Globus pallidus (tissue), 1 donor: ENCODE data around the gene SERPINA3.
"Not testable (repeated sequence)": the region's sequence is repeated elsewhere in the genome, so short reads cannot be mapped to it uniquely, and the experiment has no call there.

Experiments used
- DNase-seq: peaks from one replicate; pipeline ENCODE4 v3.0.0-alpha.2; 2015; ENCODE audit warnings: low spot score

Gene SERPINA3

DNA sequence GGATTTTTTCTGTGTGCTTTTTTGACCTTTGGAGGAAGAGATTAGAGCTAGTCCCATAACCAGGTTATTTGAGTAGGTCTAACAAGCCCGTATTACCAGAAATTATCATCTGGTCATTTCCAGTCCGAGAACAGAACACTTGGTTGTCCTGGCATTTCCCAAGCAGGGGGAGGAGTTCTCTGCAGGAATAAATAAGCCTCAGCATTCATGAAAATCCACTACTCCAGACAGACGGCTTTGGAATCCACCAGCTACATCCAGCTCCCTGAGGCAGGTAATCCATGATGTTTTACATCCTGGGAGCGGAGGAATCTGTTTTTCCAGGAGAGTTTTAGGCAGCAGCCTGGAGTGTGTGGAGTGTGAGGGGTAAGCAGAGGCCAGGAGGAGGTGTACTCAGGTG, at the start of gene SERPINA3:
TSS of gene SERPINA3 (plus strand) at position 218 of the 400 bp plus-strand sequence. CDS start 2,051 bp downstream, outside the sequence.
- no peak for DNase-seq

DNA sequence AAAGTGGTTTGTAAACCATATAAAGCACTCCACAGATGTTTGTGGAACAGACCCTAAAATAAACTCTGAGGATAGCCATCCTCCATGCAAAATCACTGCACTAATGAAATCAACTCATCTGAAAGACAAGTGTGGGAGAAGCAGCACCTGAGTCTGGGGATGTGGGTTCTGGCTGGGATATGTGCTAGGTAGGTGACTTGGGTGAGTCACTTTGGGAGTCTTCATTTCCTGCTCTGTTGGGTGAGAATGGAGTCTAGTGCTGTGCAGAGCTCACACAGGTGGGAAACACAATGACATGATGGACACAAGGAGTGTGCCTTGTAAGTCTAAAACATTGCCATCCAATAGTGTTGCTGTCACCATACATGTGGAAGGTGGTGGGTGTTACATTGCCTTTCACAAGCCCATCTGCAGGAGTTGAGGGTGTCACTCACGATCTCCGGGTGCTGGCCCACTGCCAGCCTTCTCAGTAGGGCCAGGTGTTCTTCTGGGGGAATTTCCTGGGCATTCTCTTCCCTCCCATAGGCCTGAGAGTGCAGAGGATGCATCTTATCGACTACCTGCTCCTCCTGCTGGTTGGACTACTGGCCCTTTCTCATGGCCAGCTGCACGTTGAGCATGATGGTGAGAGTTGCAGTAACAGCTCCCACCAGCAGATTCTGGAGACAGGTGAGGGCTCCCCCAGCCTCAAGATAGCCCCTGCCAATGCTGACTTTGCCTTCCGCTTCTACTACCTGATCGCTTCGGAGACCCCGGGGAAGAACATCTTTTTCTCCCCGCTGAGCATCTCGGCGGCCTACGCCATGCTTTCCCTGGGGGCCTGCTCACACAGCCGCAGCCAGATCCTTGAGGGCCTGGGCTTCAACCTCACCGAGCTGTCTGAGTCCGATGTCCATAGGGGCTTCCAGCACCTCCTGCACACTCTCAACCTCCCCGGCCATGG, 49.0 kb upstream of the SERPINA3 start:
- DNase-seq: no peak

DNA sequence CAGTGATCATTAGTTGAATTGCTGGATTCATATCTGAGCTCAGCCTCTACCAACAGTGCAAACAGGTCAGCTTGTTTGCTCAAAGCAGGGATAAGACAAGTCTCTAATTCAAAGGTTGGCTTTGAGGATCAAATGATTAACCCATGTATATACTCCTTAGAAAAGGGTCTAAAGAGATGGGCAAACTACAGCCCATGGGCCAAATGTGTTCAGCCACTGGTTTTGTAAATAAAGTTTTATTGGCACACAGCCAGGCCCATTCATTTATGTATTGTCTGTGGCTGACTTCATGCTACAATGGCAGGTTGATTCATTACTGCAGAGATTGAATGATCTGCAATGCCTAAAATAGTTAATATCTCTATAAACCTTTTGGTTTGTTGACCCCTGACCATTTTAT, 47.8 kb upstream of the SERPINA3 start:
- DNase-seq: no peak

DNA sequence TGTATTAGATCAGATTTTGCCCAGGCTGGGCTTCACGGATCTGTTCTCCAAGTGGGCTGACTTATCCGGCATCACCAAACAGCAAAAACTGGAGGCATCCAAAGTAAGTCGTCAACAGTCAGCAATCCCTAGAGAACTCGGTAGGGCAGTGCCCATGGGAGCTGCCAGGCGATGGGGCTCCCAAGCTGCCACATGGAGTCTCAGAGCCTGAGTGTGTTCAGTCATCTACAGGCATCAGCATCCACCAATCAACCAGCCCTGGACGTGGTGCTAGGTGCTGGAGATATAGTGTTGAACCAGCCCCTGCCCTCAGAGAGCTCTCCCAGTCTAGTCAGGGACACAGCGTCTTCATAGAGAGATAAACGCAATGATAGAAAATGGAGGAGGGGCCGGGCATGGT, 44.0 kb upstream of the SERPINA3 start:
- no peak for DNase-seq

DNA sequence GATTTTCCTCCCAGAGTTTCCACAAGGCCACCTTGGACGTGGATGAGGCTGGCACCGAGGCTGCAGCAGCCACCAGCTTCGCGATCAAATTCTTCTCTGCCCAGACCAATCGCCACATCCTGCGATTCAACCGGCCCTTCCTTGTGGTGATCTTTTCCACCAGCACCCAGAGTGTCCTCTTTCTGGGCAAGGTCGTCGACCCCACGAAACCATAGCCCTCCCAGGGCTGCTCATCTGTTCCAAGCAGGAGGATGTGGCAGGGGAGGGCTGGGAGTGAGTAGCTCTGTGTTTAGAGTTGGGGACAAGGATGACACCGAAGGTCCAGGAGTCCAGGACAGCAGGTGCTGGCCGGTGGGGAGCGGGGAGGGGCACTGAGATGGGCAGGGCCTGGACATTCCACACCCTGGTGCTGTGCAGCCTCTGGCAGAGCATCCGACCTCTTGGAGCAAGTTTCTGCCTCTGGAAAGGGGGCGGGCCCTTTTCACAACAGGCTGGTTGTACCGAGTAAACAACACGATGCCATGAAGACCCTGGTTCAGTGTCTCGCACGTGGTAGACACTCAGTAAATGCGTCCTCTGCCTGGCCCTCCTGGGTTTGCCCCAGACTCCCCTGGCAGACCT, 42.7 kb upstream of the SERPINA3 start:
- no peak for DNase-seq

DNA sequence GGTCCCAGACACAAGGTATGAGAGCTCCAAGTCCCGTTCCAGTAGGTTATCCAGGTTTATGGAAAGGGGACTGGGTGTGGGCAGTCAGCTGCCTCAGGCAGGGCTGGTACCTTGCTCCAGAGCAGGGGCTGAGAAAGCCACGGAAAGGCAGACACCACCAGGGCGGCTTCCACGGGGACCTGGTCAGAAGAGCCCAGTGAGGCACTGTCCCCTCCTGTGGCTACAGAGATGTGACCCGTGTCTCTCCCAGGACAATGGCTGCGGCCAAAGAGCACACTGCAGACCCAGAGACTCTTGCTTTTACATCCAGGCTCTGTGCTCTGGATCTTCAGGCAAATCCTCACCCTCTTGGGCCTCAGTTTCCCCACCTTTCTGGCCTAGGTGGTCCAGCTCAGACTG, 42.2 kb upstream of the SERPINA3 start:
- DNase-seq: no peak

DNA sequence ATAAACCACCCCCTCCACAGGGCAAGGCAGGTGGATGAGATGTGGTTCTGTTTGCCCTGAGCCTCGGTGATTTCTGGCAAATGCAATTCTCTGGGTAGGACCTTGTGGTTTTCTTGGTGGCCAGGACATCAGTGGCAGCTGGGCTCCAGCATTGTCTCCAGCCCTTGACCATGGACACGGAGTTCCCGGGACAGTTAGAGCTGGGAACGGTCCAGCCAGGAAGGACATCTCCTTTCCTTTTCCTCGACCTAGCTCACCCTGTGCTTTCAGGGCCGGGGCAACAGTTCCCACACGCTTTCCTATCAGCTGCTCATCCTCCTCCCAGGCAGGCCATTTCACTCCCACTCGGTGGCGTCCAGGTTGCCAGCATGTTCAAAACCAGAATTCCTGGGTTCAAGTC, 41.8 kb upstream of the SERPINA3 start:
- DNase-seq: no peak

DNA sequence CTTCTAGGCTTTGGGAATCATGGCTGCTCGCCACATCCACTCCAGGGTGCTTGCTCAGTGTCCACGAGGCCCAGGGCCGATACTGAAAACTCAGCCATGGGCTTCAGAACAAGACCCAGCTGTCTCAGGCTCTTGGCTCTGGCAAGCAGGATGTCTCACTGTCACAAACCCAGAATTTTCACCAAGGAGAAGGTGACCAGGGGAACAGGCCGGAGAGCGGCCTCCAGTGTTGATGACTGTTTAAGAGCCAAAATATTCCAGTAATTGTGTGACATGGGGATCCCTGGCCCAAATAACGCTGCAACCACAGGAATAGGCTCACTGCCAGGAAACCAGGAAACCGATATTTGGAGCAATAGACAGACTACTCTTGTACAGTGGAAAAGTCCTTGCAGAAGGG, 40.8 kb upstream of the SERPINA3 start:
- DNase-seq: peak; percentile 15

DNA sequence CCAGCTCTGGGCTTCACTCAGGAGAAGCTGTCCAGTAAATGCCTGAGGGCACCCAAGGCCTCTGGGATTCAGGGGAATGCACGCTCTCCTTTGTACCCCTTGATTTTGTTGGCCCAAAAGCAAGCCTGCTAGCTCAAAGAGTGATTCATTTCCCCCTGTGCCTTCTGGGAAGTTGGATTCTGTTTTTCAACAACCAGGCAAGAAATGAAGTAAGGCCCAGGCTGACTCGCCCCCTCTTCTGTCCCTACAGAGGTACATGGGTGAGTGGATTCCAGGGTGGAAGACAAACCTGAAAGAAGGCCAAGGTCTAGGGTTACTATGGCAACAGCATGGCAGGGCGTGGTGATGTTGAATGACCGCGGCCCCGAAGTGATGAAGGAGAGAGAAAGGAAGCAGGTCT, 40.2 kb upstream of the SERPINA3 start:
- DNase-seq: peak; percentile 11

DNA sequence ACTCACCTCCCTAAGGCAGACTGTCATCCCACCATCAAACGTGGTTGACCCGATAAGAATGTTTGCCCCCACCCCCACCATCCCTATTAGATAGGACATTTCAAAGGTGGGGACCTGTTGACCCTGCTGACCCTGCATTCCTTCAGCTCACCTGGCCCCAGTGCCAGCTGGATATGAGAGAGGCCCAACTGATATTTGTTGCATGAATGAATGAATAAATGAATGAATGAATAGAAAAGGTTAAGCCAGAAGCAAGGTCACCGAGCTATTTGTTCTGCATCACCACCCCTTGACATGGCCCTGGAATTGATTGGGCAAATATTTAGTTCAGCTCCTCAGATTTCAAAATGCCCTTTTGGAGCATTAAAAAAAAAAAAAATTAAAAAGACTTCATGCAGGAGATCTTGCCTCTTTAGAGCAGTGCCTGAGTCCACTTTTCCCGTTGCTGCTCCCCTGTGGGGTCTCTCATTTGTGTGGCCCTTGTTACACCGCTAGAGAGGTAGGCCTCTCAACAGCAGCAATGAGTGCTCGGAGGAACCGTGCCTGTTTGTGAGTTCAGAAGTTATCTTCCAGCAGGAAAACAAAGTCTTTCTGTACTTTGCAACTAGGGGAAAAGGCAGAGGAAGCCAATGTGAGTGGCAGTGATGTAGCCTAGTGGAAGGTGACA, 39.4 kb upstream of the SERPINA3 start:
- no peak for DNase-seq

DNA sequence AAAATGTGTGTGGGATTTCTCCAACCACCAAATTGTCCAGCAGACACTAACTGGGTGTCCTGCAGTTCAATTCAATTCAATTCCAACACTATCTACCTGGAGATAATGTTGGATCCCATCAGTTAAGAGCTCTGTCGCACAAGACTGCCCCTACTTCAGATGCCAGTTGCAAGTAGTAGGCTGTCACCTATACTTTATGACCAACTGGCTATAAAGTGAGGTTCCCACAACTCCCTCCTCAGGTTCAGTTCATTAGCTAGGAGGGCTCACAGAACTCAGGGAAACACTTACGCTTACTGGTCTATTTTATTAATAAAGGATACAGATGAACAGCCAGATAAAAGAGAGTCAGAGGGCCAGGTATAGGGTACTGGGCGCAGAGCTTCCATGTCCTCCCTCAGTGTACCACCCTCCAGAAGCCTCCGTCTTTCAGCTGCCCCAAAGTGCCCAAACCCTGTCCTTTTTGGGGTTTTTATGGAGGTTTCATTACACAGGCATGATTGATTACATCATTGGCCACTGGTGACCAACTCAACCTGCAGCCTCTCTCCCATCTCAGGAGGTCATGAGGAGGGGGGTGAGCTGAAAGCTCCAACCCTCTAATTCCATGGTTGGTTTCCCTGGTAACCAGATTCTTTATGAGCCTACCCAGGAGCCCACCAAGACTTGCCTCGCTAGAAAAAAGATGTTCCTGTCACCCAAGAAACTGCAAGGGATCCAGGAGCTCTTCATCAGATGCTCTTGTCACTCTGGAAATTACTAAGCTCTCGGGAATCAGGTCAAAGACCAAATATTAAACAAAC, 38.5 kb upstream of the SERPINA3 start:
- no peak for DNase-seq

DNA sequence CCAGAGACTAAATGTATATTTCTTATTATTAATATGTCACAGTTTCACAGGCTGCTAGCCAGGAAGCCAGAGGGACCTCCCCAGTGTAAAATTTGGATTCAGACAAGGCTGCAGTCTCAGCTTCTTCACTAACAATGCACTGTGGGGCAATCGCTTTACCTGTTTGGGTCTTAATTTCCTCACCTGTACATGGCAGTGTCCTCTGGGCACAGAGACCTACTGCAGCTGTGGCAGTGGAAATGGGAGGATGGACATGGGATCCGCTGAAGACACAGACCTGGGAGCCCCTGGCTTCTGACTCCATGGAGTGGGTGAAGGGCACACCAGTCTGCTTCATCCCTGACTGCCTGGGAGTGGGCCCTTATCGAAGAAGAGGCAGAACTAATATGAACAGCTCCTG, 37.9 kb upstream of the SERPINA3 start:
- DNase-seq: no peak

DNA sequence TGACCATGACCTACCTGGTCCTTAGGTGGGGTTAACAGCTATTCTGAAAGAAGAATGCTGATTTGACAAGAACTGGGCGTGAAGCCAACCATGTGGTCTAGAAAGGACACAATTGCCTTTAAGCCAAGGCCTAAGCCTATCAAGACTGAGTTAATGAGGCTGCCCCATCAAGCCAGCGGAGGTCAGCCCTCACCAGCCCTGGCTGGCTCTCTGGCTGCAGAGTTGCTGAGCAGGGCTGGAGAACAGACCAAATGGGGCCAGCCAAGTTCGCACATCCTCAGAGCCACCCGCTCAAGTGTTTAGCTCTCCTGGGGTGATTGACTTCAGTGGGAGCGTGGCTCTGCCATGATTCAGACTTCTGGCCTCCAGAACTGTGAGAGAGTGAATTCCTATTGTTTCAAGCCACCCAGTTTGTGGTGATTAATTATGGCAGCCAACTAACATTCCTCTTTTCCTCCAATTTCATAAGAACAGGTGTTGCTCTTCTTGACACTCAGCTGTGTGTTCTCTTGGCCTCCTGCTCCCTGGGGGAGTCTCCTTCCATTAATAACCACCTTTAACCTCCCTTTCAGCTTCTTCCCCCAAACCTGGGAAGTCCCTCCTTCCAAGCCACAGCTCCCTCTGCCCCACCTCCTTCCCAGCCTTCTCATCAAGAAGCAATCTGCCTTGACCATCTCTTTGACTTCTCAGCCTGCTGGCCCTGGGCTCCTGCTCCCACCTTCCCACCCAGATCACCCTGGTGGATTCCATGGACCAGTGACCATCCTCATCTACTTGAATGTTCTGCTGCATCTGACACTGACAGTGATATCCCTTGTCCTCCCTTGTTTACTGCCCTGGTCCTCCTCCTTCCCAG, 36.2 kb upstream of the SERPINA3 start:
- DNase-seq: no peak

DNA sequence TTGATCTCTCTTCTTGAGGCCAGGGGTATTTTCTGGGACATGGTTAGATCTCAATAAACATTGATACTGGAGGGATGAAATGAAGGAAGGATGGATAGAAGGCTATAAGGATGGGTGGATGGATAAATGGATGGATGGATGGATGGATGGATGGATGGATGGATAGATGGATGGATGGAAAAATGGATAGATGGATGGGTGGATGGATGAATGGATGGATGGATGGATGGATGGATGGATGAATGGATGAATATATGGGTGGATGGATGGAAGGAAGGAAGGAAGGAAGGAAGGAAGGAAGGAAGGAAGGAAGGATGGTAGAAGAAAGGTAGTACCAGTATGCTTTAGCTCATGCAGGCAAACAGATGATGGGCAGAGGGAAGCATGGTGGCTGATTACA, 34.7 kb upstream of the SERPINA3 start:
- DNase-seq: not testable (repeated sequence)

DNA sequence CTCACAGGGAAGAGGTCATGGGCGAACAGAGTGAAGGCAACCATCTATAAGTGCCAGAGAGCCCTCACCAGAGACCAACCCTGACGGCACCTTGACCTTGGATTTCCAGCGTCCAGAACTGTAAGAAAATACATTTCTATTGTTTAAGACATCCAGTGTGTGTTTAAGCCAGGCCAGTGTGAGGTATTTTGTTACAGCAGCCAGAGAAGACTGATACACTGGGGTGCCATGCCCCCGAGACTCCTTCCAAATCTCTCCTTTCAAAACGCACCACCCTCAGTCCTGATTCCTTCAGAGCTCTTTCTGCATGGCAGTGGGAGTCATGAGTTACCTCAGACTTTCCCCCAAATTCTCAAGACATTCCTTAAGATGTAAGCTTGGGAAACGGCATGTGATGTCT, 33.5 kb upstream of the SERPINA3 start:
- no peak for DNase-seq

DNA sequence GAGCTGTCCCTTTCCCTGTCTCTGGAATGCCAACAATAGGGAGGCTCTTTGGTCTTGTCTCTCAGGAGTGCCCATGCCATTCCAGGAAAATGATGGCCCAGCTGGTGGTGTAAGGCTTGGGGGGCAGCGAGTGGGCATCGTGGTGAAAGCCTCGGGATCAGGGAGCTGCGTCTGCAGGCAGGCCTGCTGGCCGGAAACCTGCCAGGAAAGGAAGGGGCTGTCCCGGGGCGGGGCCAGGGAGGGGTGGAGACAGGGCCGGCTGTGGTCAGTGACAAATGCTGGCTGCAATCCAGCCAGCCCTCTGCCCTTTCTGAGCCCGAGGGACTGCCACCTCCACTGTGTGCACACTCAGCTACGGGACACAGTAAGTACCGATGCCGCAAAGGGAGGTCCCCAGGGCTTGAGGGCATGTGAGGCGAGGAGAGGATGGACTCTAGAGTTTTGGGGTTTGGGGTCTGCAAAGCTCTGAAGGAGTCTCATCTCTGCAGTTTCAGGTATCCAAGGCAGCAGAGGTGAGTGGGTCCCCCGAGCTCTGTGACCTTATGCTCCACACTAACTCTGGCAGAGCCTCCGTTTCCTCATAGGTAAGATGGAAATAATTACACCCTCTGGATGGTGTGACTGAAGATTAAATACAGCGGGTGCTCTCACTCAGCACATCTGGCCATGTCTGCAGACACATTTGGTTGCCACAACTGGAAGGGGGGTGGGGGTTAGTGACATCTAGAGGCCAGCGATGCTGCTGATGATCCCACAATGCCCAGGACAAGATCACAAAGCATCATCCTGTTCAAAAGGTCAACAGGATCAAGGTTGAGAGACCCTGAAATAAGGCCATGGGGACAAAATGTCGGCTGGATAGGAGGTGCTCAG, 30.8 kb upstream of the SERPINA3 start, which contains the start of gene SERPINA5:
TSS of gene SERPINA5 (plus strand) at position 300 of the 873 bp plus-strand sequence. CDS start 5,937 bp downstream, outside the sequence.
- no peak for DNase-seq

DNA sequence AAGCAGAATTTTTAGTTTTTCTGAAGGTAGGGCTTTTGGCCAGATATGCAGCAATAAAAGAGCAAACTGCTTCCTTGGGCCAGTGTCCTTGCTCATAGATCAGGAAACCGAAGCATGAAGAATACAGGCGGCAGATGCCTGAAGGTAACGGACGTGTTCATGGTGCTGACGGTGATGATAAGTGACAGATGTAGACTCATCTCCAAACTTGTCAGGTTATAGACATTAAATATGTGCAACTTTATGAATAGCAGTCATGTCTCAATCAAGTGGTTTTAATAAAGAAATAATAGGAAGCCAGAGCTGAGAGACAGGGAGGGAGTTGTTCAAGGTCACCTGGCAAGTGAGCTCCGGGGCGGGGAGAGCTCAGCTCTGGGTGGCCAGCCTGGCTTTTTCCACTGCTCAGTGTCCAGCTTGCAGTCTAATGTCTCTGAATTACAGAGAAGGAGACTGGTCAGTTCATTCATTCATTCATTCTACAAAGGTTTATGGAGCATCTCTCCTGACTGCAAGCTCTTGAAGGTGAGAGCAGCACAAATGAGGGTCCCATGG, 29.9 kb upstream of the SERPINA3 start:
- DNase-seq: no peak

DNA sequence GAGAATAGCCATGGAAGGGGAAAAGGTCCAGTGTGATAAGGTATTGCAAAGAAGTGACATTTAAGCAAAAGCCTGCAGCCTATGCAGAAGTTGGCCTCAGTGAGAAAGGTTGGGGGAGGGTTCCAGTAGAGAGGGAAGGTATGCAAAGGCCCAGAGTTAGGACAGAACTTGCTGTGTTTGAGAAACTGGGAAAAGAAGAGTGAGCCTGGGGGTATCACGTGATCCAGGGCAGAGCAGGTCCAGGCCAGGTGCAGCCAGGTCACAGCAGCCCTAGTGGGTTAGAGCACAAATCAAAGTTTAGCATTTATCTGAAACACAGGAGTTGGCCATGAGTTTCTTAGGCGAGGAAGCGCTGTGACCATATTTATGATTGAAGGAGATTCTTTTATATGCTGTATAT, 29.3 kb upstream of the SERPINA3 start:
- no peak for DNase-seq

DNA sequence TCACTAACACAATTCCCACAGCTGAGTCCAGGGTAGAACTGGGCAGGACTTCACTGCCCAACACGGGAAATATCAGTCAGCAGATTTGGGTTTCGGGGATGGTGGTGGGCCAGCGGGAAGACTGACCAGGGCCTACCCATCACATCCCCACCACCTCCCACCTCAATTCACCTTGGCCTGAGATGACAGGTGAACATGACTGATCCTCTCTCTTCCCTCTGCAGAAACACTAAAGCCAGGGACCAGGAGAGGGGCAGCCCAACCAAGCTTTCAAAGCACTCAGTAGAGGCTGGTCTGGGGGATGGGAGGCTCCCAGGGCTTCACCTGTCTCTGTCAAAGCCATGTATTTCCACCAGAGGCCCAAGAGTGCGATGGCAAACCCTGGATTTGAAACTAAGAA, 28.6 kb upstream of the SERPINA3 start:
- no peak for DNase-seq
